Esophagus (tissue), 2 donors: ENCODE data around the gene CD28. TPM values are rescaled to one million over a fixed set of nuclear protein-coding genes. Genes with fewer than 3 reads are reported as not detected.

Experiments used
- H3K27ac ChIP-seq, 2 donors: one replicate each; pipeline ENCODE4 v1.5.1; 2013; ENCODE audit warnings: low read depth in 2 of 2, mild to moderate bottlenecking in 2 of 2, inconsistent platforms in 1 of 2, low read length in 1 of 2, moderate library complexity in 1 of 2
- H3K27me3 ChIP-seq, 2 donors: one replicate each; pipeline ENCODE4 v1.6.1; 2013; ENCODE audit warnings: low read length in 2 of 2, control low read depth in 1 of 2, mild to moderate bottlenecking in 1 of 2; ENCODE audit not compliant: insufficient read depth in 2 of 2, control insufficient read depth in 1 of 2
- H3K36me3 ChIP-seq, 2 donors: one replicate each; pipeline ENCODE4 v1.6.1; 2013; ENCODE audit warnings: low read length in 1 of 2; ENCODE audit not compliant: control insufficient read depth in 2 of 2, insufficient read depth in 2 of 2
- H3K4me1 ChIP-seq, 2 donors: one replicate each; pipeline ENCODE4 v1.6.1; 2013; ENCODE audit warnings: low read length in 1 of 2; ENCODE audit not compliant: control insufficient read depth in 2 of 2, insufficient read depth in 2 of 2
- H3K4me3 ChIP-seq, 2 donors: one replicate each; pipeline ENCODE4 v1.5.1; 2013; ENCODE audit warnings: low read length in 2 of 2, mild to moderate bottlenecking in 2 of 2, low read depth in 1 of 2, moderate library complexity in 1 of 2
- H3K9me3 ChIP-seq, 2 donors: one replicate each; pipeline ENCODE4 v1.6.1; 2013; ENCODE audit warnings: mild to moderate bottlenecking in 2 of 2, low read depth in 1 of 2, low read length in 1 of 2, moderate library complexity in 1 of 2; ENCODE audit not compliant: control insufficient read depth in 2 of 2, insufficient read depth in 1 of 2
- WGBS, 2 donors: extraction: QIAGEN DNeasy Blood & Tissue Kit; methylation state at CpG; one replicate each; pipeline ENCODE4 v1.1.7; 2013; 5-methylcytosine and 5-hydroxymethylcytosine counted together
- polyA plus RNA-seq, 2 donors: library from polyadenylated mRNA; stranded (reverse); fragments of 200-250 nt; gene quantifications; one replicate each; pipeline ENCODE4 v1.2.3, GENCODE V29; 2013
- donor health status: healthy with polysubstance abuse.
- donor health status: Bipolar disorder and iron deficiency.

The CD28 gene
- polyA plus RNA-seq, 2 donors = 0.09 to 0.10 TPM

- Histone ChIP-seq H3K4me1 (peaks cover 0 to 2% of the 10 kb centered on the region in 2 donors), H3K27ac (peak overlapping the region in 1 of 2 donors; percentile 47), H3K27me3 (no peaks in the 10 kb centered on the region), H3K4me3 (no peak overlapping the region), H3K9me3 (no peaks in the 10 kb centered on the region), H3K36me3 (no peaks in the 10 kb centered on the region)
- WGBS, 2 donors = 90 to 91% methylated on average over 1 of the region's 1 CpG
Measured at GRCh38 chr2:203683932-203684556, 22.4 kb upstream of the CD28 start.

DNA sequence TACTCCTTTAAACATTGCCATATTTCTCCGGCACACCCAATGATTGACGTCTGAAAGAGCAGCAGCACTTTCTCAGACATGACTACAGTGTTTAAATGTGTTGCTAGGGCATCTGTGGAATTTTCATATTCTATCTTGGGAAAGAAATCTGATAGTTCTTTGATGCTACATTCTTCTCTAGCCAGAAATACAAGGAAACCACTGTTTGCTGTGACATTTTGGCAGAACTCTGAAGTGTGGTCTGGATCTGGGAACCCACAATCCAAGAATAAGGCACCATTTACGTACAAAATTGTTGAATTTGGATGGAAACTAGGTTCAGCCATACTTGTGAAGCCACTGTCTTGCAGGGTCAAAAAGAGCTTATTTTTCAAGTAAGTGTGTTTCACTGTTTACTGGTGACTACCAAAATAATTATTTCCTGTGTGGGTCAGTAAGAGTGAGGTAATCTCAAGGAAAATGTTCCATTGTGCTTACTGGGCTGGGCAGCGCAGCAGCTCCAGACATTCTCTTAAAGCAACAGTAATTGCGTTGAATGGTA, 21.3 kb upstream of the CD28 start:
- WGBS, 2 donors = 71 to 78% methylated on average over 5 of the region's 5 CpGs
- peaks cover 2 to 3% of the 10 kb centered on the region in 2 donors for H3K4me1 ChIP-seq
- no peak overlapping the region for H3K27ac ChIP-seq
- H3K9me3 ChIP-seq = no peaks in the 10 kb centered on the region
- H3K4me3 ChIP-seq = no peak overlapping the region
- H3K27me3 ChIP-seq = no peaks in the 10 kb centered on the region
- H3K36me3 ChIP-seq = no peaks in the 10 kb centered on the region

- H3K36me3 ChIP-seq = no peaks in the 10 kb centered on the region
- WGBS, 2 donors = 88 to 89% methylated on average over 4 of the region's 4 CpGs
- no peaks in the 10 kb centered on the region for H3K27me3 ChIP-seq
- no peak overlapping the region for H3K4me3 ChIP-seq
- no peaks in the 10 kb centered on the region for H3K9me3 ChIP-seq
- H3K27ac ChIP-seq = peak overlapping the region in 1 of 2 donors; percentile 29
- H3K4me1 ChIP-seq = peaks cover 0 to 3% of the 10 kb centered on the region in 2 donors
Measured at GRCh38 chr2:203685789-203686420, 20.5 kb upstream of the CD28 start.

DNA sequence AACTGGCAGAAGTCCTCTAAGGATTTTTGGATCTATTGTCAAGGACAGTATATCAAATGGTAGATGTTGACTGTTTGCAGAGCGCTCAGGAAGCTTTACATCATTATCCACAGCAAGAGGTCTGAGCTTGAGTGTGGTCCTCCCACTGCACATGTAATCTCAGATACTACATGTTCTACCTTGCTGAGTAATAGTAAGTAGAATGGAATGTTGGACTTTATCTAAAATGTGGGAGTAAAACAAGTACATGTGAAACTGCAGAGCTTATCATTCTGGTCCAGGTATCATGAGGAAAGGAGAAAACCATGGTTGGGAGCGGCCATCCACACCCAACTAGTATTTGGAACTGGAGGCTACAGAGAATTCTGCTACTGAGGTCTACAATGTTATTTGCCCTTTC, 19.3 kb upstream of the CD28 start:
- H3K36me3 ChIP-seq = no peaks in the 10 kb centered on the region
- 54 to 75% methylated on average over 2 of the region's 2 CpGs for WGBS, 2 donors
- no peaks in the 10 kb centered on the region for H3K27me3 ChIP-seq
- no peak overlapping the region for H3K27ac ChIP-seq
- H3K4me3 ChIP-seq = no peak overlapping the region
- peaks cover 0 to 3% of the 10 kb centered on the region in 2 donors for H3K4me1 ChIP-seq
- no peaks in the 10 kb centered on the region for H3K9me3 ChIP-seq

DNA sequence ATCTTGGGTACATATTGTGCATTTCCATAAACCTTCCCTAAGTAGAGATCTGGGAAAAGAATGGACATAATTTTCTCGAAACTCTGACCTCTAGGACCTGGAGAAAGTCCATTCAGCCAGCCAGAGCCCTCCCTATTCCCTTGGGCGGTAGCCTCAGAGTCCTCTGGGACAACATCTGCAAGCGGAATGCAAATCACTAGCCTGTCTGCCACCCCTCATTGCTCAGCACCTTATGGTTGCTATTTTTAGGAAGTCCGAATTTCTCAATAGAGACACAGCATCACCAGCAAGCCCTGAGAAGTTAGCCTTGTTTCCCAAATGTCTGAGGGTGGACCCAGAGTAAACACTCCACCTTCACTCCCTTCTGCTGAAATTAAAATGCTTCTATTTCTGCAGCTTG, 17.6 kb upstream of the CD28 start:
- Histone ChIP-seq H3K4me3 (no peak overlapping the region), H3K27ac (no peak overlapping the region), H3K27me3 (no peaks in the 10 kb centered on the region), H3K36me3 (no peaks in the 10 kb centered on the region), H3K9me3 (no peaks in the 10 kb centered on the region), H3K4me1 (peaks cover 0 to 3% of the 10 kb centered on the region in 2 donors)
- 63 to 68% methylated on average over 4 of the region's 4 CpGs for WGBS, 2 donors

DNA sequence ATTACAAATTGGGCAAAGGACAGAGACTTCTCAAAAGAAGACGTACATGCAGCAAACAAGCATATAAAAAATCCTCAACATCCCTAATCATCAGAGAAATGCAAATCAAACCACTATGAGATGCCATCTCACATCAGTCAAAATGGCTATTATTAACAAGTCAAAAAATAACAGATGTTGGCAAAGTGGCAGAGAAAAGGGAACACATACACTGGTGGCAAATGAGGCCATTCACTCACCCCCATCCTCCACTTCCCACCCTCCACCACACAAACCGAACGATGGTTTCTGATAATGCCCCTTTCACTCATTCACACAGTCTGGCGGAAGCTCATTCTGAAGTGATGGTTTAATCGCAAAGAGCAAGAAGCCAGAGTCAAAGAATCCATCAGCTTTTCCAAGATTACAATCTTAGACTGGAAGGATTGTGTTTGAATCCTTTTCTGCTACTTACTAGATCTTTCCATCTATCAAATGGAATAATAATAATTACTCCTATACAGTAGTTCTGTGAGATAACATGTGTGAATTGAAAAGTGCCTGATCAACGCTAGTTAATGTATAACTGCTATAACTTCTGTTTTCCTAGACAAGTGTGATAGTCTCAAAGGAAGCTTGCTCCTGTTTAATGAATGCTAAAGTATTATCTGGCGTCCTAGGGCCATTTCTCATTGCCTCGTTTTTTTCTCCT, 16.9 kb upstream of the CD28 start:
- H3K4me3 ChIP-seq = no peak overlapping the region
- no peaks in the 10 kb centered on the region for H3K27me3 ChIP-seq
- no peaks in the 10 kb centered on the region for H3K9me3 ChIP-seq
- WGBS, 2 donors = 77 to 81% methylated on average over 8 of the region's 8 CpGs
- H3K36me3 ChIP-seq = no peaks in the 10 kb centered on the region
- peaks cover 0 to 3% of the 10 kb centered on the region in 2 donors for H3K4me1 ChIP-seq
- H3K27ac ChIP-seq = no peak overlapping the region

DNA sequence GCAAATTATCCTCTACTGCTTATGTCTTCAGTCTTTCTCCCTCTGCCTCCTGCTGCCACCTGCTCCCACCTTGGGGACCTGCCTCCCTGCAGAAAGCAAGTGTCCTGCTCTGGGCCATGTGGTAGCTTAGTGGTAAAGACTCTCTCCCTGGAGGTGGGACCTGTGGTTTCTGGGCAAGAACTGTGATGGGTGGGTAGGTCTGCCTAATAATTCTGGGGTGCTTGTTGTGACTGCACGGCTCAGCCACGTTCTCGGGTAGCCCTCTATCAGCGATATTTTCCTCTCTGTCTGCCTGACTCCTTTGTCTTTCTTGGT, 16.4 kb upstream of the CD28 start:
- Histone ChIP-seq H3K4me3 (no peak overlapping the region), H3K27ac (peak overlapping the region in 1 of 2 donors; percentile 13), H3K4me1 (peaks cover 0 to 3% of the 10 kb centered on the region in 2 donors), H3K27me3 (no peaks in the 10 kb centered on the region), H3K9me3 (no peaks in the 10 kb centered on the region), H3K36me3 (no peaks in the 10 kb centered on the region)
- WGBS, 2 donors = 88 to 94% methylated on average over 4 of the region's 4 CpGs

DNA sequence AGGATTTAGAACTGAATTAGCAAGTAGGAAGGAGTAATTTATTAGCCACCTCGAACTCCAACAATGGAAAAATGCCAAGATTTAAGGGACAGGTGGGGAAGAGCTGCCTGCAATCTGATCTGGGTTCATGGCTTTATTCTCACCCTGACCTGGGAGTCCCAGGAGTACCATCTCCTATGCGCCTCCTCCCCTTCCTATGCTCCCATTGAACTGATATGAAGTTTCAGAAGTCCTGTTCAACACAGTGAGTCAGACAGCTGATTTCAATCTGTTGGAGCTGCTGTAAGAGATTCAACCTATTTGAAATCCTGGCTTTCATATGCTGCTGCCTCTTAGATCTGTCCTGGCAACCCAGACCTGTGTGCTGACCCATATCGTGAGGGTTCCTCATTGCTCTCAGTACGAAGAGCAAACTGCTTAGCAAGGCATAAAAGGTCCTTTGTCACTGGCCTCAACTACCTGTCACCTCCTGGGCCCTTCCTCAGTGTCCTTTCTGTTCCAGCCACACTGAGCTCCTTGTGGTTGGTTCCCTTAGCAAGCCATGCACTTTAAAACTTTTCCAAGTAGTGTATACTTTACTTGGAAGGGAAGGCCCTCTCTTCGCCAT, 15.9 kb upstream of the CD28 start:
- H3K27me3 ChIP-seq = no peaks in the 10 kb centered on the region
- H3K4me1 ChIP-seq = peaks cover 0 to 3% of the 10 kb centered on the region in 2 donors
- H3K36me3 ChIP-seq = no peaks in the 10 kb centered on the region
- H3K4me3 ChIP-seq = no peak overlapping the region
- no peak overlapping the region for H3K27ac ChIP-seq
- H3K9me3 ChIP-seq = no peaks in the 10 kb centered on the region
- 79 to 81% methylated on average over 5 of the region's 5 CpGs for WGBS, 2 donors

GRCh38 chr2:203691149-203691548, 15.3 kb upstream of the CD28 start:
- H3K27ac ChIP-seq = no peak overlapping the region
- H3K36me3 ChIP-seq = no peaks in the 10 kb centered on the region
- no peaks in the 10 kb centered on the region for H3K9me3 ChIP-seq
- H3K4me1 ChIP-seq = peaks cover 0 to 3% of the 10 kb centered on the region in 2 donors
- no peaks in the 10 kb centered on the region for H3K27me3 ChIP-seq
- H3K4me3 ChIP-seq = no peak overlapping the region
